GM21723 (cell line): Measurements from ENCODE around the gene LIMS2.

Experiments
- ATAC-seq: cut with Tn5 transposase; IDR thresholded peaks from one replicate; pipeline ENCODE4 v1.9.1; 2021; ENCODE audit warnings: mild to moderate bottlenecking, moderate library complexity; ENCODE audit not compliant: unreplicated experiment

LIMS2 gene

GRCh38 chr2:127701193-127701650, 25.9 kb upstream of the LIMS2 start, which contains the start of gene SFT2D3:
Gene SFT2D3 (plus strand): TSS chr2:127701497. CDS start chr2:127701529, 32 bp downstream.
- peak; percentile 77 for ATAC-seq

- ATAC-seq: peak; percentile 59
Measured at GRCh38 chr2:127700527-127701192, 25.3 kb upstream of the LIMS2 start.

- ATAC-seq: no peak
Measured at GRCh38 chr2:127698553-127699355, 23.4 kb upstream of the LIMS2 start.

GRCh38 chr2:127697482-127698180, 22.3 kb upstream of the LIMS2 start:
- ATAC-seq: no peak

GRCh38 chr2:127695491-127696472, 20.5 kb upstream of the LIMS2 start:
- ATAC-seq: no peak

- no peak for ATAC-seq
Measured at GRCh38 chr2:127694986-127695385, 19.7 kb upstream of the LIMS2 start.

GRCh38 chr2:127690696-127691095, 15.4 kb upstream of the LIMS2 start:
- no peak for ATAC-seq

- ATAC-seq: no peak
Measured at GRCh38 chr2:127688405-127688804, 13.1 kb upstream of the LIMS2 start.

- no peak for ATAC-seq
Measured at GRCh38 chr2:127685410-127686080, 10.2 kb upstream of the LIMS2 start.

GRCh38 chr2:127683757-127684156, 8.4 kb upstream of the LIMS2 start:
- ATAC-seq: no peak

GRCh38 chr2:127683056-127683455, 7.7 kb upstream of the LIMS2 start:
- ATAC-seq: no peak

GRCh38 chr2:127681976-127682857, 6.9 kb upstream of the LIMS2 start:
- ATAC-seq: no peak

GRCh38 chr2:127681288-127681804, 6.0 kb upstream of the LIMS2 start:
- no peak for ATAC-seq

- ATAC-seq: no peak
Measured at GRCh38 chr2:127680706-127681287, 5.5 kb upstream of the LIMS2 start.

GRCh38 chr2:127679680-127680361, 4.5 kb upstream of the LIMS2 start:
- no peak for ATAC-seq

GRCh38 chr2:127678991-127679390, 3.7 kb upstream of the LIMS2 start:
- no peak for ATAC-seq

- ATAC-seq: no peak
Measured at GRCh38 chr2:127678531-127678930, 3.2 kb upstream of the LIMS2 start.

- no peak for ATAC-seq
Measured at GRCh38 chr2:127676906-127677305, 1.6 kb upstream of the LIMS2 start.
